Progenitor cell of endocrine pancreas (in vitro differentiated cells): ENCODE data around the gene SAMD4B. TPM values are rescaled to one million over a fixed set of nuclear protein-coding genes. Genes with fewer than 3 reads are reported as not detected.

Experiments
- DNase-seq: peaks from one replicate; pipeline ENCODE4 v3.0.0; 2021; ENCODE audit warnings: low spot score; ENCODE audit not compliant: unreplicated experiment
- H3K27ac Mint-ChIP-seq: 2 replicates; pipeline ENCODE4 v1.8.0; 2021; ENCODE audit warnings: mild to moderate bottlenecking, moderate library complexity, mixed read lengths
- H3K27me3 Mint-ChIP-seq: 2 replicates; pipeline ENCODE4 v1.8.0; 2021; ENCODE audit warnings: mixed read lengths
- H3K36me3 Mint-ChIP-seq: 2 replicates; pipeline ENCODE4 v1.8.0; 2022; ENCODE audit warnings: mixed read lengths; ENCODE audit not compliant: insufficient read depth
- H3K4me1 Mint-ChIP-seq: 2 replicates; pipeline ENCODE4 v1.8.0; 2021; ENCODE audit warnings: low read depth, mixed read lengths
- H3K4me3 Mint-ChIP-seq: 2 replicates; pipeline ENCODE4 v1.8.0; 2021; ENCODE audit warnings: low read depth, mild to moderate bottlenecking, moderate library complexity, mixed read lengths
- H3K9me3 Mint-ChIP-seq: 2 replicates; pipeline ENCODE4 v1.8.0; 2021; ENCODE audit warnings: low read depth, mixed read lengths
- total RNA-seq: library from RNA; stranded (reverse); gene quantifications from 2 replicates; pipeline ENCODE4 v1.2.1, GENCODE V29; 2021
- TF ChIP-seq, protein P1 (sequence below): fragments of 200-600 bp; sonication (generic); IDR thresholded peaks from one replicate; pipeline ENCODE4 v1.5.0; 2021; ENCODE audit warnings: antibody characterized with exemption, mild to moderate bottlenecking; ENCODE audit not compliant: unreplicated experiment

Gene SAMD4B
- total RNA-seq, 1 donor from 2014 or later, result 152 TPM

DNA sequence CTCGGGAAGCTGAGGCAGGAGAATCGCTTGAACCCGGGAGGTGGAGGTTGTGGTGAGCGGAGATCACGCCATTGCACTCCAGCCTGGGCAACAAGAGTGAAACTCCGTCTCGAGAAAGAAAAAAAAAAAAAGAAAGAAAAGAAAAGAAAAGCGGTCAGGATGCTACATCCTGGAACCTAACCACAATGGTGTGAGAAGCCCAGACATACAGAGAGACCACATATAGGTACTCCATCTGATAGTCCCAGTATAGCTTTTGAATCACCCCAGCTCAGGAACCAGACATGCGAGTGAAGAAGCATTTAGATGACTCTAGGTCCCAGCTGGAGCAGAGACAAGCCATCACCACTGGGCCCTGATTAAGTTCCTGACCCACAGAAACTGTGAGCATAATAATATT lies 42.8 kb upstream of the SAMD4B start:
- H3K4me3 Mint-ChIP-seq, result no peak overlapping the region
- no peaks in the 10 kb centered on the region for H3K36me3 Mint-ChIP-seq
- no peaks in the 10 kb centered on the region for H3K9me3 Mint-ChIP-seq
- TF ChIP-seq, protein P1, sequence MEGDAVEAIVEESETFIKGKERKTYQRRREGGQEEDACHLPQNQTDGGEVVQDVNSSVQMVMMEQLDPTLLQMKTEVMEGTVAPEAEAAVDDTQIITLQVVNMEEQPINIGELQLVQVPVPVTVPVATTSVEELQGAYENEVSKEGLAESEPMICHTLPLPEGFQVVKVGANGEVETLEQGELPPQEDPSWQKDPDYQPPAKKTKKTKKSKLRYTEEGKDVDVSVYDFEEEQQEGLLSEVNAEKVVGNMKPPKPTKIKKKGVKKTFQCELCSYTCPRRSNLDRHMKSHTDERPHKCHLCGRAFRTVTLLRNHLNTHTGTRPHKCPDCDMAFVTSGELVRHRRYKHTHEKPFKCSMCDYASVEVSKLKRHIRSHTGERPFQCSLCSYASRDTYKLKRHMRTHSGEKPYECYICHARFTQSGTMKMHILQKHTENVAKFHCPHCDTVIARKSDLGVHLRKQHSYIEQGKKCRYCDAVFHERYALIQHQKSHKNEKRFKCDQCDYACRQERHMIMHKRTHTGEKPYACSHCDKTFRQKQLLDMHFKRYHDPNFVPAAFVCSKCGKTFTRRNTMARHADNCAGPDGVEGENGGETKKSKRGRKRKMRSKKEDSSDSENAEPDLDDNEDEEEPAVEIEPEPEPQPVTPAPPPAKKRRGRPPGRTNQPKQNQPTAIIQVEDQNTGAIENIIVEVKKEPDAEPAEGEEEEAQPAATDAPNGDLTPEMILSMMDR, result no peak
- H3K27me3 Mint-ChIP-seq, result peaks cover 20% of the 10 kb centered on the region
- no peak overlapping the region for H3K27ac Mint-ChIP-seq
- no peak for DNase-seq
- H3K4me1 Mint-ChIP-seq, result peaks cover 10% of the 10 kb centered on the region

- H3K27me3 Mint-ChIP-seq, result peaks cover 23% of the 10 kb centered on the region
Measured at GRCh38 chr19:39299832-39300231, 42.4 kb upstream of the SAMD4B start.

GRCh38 chr19:39301021-39301420 lies 41.2 kb upstream of the SAMD4B start:
- H3K27ac Mint-ChIP-seq, result no peak overlapping the region
- no peaks in the 10 kb centered on the region for H3K36me3 Mint-ChIP-seq
- H3K4me3 Mint-ChIP-seq, result no peak overlapping the region
- H3K9me3 Mint-ChIP-seq, result no peaks in the 10 kb centered on the region
- peaks cover 31% of the 10 kb centered on the region for H3K27me3 Mint-ChIP-seq
- H3K4me1 Mint-ChIP-seq, result peaks cover 13% of the 10 kb centered on the region
- TF ChIP-seq, protein P1, result no peak
- no peak for DNase-seq

More at GRCh38 chr19:39299832-39300231, 42.4 kb upstream of the SAMD4B start:
- Mint-ChIP-seq H3K9me3 (no peaks in the 10 kb centered on the region), H3K36me3 (no peaks in the 10 kb centered on the region), H3K4me3 (no peak overlapping the region), H3K4me1 (peaks cover 10% of the 10 kb centered on the region), H3K27ac (no peak overlapping the region)
- TF ChIP-seq, protein P1, result no peak
- no peak for DNase-seq

DNA sequence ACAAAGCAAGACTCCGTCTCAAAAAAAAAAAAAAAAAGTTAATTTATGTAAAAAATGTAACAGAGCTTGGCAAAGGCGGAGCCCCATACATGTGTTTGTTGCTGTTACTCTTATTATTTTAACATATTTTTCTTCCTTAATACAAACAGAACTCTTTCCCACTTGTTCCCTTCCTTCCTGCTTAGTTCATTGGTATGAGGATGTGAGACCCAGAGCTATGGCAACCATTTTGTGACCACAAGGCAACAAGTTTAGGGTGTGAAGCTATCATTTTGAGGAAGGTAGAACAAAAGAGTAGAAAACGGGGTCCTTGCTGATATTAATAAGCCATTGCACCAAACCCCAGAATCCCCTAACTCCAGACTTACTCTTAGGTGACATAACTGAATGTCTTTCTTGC lies 40.7 kb upstream of the SAMD4B start:
- TF ChIP-seq, protein P1, result no peak
- Mint-ChIP-seq H3K9me3 (no peaks in the 10 kb centered on the region), H3K27ac (no peak overlapping the region), H3K4me1 (peaks cover 13% of the 10 kb centered on the region), H3K27me3 (peaks cover 32% of the 10 kb centered on the region), H3K4me3 (no peak overlapping the region), H3K36me3 (no peaks in the 10 kb centered on the region)
- DNase-seq, result no peak

GRCh38 chr19:39303373-39304184 lies 38.6 kb upstream of the SAMD4B start:
- no peak for DNase-seq
- TF ChIP-seq, protein P1, result no peak
- H3K4me1 Mint-ChIP-seq, result peaks cover 13% of the 10 kb centered on the region
- H3K27ac Mint-ChIP-seq, result peak overlapping the region; percentile 85
- no peaks in the 10 kb centered on the region for H3K36me3 Mint-ChIP-seq
- H3K4me3 Mint-ChIP-seq, result no peak overlapping the region
- peaks cover 39% of the 10 kb centered on the region for H3K27me3 Mint-ChIP-seq
- no peaks in the 10 kb centered on the region for H3K9me3 Mint-ChIP-seq
